Measurements from ENCODE around the gene GRIK5.

DNA sequence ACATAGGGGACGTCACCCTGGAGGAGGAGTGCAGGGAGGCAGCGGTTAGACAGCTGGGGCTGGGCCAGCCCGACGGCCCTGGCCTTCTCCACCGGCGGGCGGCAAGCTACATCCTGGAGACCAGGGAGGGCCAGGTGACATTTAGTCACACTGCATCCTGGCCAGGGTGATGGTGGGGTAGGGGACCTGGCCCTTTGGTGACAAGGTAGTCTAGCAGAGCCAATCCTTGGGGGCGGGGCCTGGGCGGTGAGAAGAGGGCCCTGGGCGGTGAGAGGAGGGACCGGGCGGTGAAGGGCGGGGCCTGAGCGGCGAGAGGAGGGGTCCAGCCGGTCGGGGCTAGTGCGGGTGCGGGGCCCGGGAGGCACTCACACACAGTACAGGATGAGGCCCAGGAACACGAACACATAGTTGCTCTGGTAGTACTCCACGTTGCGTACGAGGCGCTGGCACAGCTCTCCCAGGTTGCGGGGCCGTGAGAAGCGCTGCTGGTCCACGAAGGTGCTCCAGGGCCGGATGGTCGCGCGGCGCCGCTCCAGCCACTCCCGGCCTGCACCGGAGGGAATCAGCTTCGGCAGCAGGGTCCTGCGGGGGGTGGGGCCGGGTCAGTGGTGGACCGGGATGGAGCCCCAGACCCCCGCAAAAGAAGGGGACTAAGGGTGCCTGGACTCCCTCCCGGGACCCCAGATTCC lies 111.5 kb downstream of the GRIK5 start:
- TF ChIP-seq, protein P1, sequence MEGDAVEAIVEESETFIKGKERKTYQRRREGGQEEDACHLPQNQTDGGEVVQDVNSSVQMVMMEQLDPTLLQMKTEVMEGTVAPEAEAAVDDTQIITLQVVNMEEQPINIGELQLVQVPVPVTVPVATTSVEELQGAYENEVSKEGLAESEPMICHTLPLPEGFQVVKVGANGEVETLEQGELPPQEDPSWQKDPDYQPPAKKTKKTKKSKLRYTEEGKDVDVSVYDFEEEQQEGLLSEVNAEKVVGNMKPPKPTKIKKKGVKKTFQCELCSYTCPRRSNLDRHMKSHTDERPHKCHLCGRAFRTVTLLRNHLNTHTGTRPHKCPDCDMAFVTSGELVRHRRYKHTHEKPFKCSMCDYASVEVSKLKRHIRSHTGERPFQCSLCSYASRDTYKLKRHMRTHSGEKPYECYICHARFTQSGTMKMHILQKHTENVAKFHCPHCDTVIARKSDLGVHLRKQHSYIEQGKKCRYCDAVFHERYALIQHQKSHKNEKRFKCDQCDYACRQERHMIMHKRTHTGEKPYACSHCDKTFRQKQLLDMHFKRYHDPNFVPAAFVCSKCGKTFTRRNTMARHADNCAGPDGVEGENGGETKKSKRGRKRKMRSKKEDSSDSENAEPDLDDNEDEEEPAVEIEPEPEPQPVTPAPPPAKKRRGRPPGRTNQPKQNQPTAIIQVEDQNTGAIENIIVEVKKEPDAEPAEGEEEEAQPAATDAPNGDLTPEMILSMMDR (conservative IDR thresholded peaks at IDR 0.05) = no peak
- TF ChIP-seq EZH2 (IDR thresholded peaks at IDR 0.05; ENCODE audit: low read depth) = no peak

Data from PC-9 (cell line).